EH (cell line): ENCODE data around the gene PANK4.

ENCODE experiments used
- DNase-seq: peaks from one replicate; pipeline ENCODE4 v3.0.0-alpha.2; 2015; ENCODE audit warnings: low read depth

Gene PANK4

DNA sequence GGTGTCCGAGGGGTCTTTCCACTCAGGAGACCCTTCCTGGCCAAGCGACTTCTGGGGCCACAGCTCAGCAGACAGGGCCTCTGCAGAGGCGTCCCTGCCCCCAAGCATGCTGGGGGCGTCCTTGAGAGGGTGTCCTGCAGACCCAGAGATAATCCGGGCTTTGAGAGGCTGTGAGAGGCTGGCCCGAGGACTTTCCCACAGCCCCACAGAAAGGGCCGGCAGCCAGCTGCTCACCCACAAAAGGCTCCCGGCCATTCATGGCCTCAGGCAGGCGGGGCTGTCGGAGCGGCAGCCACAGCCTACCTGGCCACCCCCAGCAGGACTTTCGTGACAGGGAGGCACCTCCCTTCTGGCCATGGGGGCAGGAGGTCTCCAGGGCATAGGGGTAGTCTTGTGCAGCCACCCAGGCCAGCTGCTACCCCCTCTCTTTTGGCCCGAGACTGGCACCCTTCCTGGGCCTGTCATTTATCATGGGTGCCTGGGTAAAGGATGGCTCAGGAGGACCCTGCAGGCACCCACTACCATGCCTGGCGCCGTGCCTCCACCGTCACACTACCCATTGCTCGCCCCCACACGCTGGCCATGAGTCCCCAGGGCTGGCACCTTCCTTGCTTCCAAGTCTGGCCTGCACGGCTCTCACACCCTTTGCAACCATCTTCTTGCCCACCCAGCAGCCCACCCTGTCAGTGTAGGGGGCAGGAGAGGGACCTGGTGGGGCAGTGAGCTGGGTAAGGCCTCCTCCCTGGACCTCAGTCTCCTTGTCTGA is 18.7 kb upstream of the PANK4 start:
- DNase-seq, result no peak

DNA sequence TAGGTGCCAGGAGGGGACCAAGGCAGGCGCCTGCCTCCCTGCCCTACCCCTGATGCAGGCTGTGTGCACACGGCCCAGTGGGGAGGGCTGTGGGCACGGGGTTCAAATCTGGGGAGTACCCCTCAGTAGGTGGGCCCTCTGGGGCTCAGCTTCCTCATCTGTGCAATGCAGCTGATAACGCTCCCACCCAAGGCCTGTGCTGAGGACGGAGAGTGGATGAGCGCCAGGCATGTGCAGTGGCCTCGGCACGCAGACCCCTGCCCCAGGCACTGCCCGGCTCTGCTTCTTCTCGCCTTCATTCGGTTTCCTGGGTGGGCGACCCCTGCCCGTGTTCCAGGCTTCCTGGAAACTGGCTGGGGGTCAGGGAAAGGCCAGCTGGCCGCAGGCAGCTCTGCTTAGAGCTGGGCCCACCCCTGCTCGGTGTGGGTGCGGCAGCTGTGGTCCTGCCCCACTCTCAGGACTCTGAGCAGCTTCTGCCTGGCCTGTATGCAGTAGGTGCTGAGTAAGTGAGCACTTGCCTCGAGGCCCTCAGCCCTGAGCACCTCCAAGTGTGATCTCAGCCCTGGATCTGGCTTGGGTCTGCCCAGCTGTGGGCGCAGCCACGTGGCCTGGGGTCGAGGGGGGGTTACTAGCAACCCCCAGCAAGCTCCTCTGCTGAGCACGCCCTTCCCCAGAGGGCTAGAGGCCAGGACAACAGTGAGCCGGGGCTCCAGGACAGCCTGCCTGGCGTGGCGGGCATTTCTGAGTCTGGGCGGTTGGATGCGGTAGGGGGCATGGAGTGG is 17.9 kb upstream of the PANK4 start:
- DNase-seq, result peak; percentile 19

DNA sequence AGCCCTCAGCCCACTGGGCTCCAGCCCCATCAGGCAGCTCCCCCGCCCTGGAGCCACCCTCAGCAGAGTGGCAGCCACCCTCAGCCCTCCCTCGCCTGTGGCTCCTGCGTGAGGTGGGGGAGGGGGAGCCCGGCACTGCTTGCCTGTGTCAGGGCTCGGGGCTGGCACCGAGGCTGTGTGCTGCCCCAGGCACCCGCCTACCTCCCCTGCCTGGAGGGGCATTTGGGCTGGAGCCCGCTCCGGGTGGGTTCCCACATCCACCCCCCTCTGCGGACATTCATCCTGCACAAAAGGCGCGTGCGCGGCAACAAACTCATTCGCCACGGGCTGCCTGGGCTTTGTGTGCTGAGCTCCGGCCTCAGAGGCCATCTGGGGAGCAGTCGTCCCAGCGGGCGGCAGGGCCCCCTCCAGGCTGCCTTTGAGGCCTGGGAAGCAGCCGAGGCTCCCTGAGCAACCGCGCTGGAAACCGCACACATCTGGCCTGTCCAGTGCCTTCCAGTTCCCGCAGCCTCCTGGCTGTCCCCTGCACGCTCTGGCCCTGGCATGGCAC is 17.2 kb upstream of the PANK4 start:
- DNase-seq, result peak; percentile 41

DNA sequence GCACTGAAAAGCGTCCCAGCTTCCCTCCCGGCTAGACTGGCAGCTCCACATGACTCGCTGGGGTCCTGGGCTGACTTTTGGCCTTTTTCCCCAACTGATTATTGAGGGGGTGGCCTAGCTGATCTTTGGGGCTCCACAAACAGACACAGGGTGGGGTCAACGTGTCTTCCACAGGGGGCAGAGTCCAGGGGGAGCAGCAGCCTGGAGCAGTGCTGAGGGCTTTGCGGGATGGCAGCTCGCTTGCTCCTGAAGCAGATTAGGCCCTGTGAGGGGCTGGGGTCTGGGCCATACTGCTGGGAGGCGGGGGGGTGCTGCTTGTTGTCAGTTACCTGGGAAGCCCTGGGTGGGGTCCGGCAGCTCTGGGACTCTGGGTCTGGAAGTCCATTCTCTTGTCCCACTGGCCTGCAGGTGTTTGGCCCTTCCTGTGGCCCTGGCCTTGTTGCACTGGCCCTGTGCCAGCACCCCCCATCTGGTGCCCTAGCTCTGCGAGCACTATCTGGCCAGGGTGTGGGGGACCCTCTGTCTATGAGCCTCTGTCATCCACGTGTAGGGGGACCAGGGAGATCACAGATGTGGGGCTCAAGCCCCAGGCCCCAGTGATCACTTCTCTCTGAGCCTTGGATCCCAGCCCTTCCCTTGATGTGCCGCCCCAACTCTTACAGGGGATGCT is 16.0 kb upstream of the PANK4 start:
- DNase-seq, result no peak

DNA sequence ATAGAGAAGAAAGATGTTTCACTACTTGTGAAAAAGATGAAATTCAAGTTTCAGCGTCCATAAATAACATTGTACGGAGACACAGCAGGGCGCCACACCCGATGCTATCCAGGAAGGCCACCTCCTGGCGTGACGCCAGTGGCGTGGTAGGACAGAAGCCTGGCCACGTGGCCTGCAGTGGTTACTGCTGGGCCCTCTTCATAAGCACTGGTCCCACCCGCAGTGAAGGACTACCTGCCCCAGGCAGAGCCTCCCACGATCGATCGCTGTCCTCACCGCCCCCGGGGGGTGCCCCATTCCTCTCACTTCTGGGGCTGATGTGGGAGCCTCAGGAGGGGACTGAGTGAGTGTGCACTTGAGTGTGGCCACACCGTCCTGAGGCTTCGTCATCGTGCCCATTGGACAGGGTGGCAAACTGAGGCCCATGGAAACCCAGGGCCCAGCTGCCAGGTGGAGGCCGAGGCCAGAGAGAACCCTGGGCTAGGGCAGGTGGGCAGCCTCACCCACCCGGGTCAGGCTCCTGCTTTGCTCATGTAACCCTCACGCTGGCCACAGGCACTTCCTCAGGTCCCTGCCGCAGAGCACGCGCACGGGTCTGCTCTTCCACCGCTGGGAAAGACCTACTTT is 15.3 kb upstream of the PANK4 start:
- DNase-seq, result no peak

DNA sequence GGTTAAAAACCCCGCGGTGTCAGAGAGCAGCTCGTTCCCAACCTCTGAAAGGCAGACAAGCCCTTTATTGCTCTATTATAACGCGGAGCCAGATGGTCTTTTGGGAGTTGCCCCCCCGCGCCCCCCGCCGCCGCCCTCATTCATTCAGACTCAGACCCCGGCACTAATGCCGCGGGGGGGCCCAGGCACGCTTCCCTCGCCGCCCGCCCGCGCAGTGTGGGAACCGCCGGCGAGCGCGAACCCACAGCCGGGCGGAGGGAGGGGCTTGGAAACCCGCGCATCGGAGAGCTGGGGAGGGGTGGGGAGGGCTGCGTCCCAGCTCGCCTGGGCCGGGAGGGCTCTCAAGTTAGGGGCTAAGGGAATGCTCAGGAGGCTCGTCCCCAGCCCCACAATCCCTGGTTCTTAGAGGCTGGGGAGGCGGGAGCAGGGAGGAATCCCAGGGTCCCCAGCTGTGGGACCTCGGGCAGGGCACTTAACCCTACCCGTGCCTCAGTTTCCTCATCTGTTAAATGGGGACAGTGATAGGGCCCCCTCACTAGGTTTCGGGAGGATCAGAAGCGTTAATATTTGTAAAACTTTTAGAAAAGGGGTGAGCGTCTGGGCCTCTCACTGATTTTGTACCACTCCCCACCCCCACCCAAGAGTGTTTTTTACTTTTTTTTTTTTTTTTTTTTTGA is 14.6 kb upstream of the PANK4 start:
- DNase-seq, result no peak

DNA sequence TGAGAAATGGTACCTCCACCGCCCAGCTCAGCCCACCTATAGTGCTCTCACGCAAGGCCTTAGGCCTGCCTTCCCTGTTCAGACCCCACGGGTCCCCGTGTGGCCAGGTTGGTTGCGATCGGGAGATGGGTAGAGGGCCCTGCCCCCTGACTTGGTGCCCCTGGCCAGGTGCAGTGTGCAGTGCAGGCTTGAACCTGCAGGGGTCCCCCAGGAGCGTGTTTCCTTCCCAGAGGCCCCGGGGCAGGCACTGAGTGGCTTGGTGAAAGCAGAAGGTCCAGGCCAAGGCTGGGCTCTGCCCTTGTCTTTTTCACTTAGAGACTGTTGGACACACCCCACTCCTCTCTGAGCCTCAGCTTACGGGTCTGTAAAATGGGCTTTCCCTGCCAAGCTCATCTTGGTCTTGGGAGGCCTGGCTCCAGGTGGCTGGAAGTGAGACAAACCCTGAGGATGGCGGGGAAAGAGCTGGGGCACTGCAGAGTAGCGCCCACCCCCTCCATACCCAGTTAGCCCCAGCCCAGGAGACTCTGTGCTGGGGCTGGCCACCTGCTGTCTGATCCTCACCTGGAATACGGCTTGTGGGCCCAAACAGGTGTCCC is 13.0 kb upstream of the PANK4 start:
- DNase-seq, result no peak

DNA sequence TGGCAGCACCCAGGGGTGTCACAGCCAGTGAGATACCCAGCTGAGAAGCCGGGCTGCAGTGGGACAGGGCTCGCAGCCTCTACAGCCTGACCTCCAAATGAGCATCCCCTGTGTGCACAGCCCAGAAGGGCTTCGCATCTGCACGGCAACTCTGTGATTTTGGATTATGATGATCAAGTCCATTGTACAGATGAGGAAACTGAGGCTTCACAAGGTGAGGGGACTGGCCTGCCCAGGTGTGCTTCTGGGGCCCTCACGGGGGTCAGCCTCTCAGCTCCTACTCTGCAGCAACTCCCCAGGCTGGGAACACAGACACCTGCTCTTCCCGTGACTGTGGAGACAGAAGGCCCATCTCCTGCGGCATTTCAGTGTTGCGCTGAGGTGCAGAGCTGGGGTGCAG is 12.5 kb upstream of the PANK4 start:
- DNase-seq, result no peak

DNA sequence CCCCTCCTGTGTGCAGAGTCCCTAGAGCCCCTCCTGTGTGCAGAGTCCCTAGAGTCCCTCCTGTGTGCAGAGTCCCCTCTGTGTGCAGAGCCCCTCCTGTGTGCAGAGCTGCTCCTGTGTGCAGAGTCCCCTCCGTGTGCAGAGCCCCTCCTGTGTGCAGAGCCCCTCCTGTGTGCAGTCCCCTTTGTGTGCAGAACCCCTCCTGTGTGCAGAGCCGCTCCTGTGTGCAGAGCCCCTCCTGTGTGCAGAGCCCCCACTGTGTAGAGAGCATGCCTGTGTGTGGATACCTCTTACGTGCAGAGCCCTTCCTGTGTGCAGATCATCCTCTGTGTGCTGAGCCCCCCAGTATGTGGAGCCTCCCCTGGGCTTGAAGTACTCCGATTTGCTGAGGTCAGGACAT is 12.0 kb upstream of the PANK4 start:
- no peak for DNase-seq

DNA sequence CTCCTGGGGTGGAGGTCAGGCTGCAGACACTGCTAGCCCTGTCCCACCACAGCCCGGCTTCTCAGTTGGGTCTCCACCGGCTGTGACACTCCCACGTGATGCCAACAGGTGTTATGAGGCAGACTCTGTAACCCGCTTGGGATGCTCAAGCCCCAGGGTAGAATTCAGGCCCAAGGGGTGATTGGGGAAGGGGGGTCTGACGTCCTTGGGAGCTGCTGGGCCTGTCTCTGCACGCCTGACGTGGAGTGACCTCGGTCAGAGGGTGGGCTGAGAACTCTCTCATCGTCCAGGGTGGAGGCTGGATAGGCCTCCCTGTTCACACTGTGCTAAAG is 11.4 kb upstream of the PANK4 start:
- DNase-seq, result no peak

DNA sequence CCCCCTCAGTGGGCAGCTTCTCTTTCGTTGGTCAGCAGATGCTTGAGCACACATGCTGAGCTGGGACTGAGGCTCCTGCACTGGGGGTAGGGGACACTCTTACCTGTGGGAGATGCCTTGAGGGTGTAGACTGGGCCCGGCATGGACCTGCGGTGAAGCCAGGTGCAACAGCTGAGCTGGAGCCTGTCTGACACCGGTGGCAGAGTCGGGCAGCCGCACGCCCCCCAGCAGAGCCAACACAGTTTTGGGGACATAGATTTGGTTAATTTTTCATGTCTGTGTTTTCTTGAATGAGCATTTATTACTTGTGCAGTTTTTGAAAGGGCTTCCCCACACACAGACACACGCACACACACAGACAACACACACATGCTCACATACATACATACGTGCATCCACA is 9.6 kb upstream of the PANK4 start:
- no peak for DNase-seq

DNA sequence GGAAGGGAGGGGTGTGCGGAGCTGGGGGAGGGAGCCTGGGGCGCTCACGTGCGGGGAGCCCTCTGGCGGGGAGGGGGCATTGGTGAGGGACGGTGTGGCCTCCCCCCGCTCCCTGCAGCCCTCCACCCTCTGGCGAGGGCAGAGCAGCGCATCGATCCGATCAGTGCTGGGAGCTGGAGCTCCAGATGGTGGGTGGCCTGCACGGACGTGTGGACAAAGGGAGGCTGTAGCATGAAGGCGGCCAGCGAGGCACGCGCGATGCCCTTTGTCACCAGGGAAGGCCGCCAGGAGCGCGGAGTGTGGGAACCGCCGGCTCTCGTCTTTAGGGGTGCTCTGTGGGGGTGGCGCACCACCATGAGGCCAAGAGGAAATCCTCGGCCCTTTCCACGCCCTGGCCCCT is 9.1 kb upstream of the PANK4 start:
- no peak for DNase-seq

DNA sequence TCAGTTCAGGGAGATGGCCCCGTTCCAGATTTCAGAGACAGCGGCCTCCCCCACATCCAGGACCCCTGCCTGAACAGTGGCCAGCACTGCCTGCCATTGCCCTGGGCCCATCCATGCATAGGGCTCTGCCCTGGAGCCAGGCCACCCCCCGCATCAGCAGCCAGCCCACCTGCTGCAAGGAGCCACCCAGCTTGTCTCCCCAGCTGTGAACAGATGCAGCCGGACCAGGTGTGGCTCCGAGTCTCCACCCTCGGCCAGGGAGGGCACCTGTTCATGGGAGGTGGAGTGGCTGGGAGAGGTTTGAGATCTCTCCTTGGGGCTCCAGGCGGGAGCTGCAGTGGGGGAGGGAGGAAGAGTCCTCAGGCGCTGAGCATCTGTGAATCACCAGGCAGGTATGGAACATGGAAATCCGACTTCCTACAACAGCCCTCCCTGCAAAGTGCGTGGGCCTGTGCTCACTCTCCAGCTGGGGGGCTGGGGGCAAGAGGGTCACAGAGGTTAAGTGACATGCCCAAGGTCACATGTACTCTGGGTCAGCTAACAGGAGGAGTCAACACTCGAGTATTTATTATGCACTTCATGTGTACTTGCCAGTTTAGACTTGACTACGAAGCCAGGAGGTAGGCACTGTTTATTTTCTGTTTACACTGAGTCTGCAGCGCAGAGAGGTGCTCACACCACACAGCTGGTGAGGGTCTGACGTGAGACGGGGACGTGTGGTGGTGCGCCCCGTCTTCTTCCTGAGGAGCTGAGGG is 8.5 kb upstream of the PANK4 start:
- peak; percentile 81 for DNase-seq

DNA sequence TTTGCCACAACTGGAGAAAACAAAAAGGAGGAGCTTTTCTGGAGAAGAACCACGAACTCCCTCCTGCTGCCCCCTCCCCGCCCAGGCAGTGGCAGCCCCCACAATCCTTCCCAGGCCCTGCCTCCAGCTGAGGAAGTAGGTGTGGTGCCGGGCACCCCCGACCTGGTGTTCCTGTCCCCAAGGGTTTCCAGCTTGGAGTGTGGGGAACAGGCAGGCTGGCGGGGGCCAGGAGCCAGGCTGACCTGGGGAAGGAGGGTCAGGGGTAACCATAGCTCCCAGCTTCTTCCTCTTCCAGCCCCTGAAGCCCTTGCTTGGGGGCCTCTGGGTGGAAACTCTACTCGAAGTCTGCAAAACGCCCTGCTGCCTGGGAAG is 7.9 kb upstream of the PANK4 start:
- no peak for DNase-seq

DNA sequence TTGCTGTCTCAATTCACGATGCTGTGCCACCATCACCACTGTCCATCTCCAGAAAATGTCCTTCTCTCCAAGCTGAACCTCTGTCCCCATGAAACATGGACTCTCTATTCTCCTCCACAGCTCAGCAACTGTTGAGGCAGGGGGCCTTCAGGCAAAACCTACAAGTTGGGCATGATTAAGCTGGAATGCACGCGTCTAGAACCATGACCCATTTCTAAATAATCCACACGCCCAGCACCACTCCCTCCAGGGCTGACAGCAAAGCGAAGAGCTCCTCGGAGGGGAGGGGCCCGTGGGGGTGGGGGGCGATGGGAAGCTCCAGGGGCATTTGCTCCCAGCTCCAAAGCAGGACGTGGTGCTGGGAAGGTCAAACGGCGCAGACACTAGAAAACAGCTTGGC is 7.0 kb upstream of the PANK4 start:
- peak; percentile 87 for DNase-seq

DNA sequence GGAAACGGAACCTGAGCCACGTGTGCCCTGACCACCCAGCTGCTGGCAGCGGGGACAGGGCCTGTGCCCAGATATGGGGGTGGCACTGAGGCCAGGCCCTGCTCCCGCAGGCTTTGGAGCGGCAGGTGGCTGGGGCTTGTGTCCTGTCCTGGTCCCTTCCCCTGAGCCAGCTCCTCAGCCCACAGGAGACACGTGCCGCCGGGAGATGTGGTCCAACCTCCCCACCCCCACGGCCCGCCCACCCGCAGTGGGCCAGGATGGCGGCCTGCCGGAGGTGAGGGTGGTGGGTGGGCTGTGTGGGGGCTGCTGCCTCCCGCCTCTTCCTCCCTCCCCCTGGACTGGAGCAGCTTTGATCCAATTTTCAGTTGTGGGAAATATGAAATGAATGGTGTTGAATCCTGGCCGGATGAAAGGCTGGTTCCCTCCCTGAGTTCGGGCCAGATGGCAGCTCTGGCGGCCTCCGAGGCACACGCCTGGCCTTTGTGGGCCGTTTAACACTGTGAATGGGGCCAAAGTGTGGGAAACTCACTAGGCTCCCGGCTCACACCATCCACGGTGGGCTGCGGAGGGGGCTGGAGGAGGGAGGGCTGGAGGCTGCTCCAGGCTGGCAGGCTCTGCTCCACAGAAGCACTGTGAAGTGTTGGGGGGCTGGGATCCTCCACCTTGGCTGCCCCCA is 6.2 kb upstream of the PANK4 start:
- no peak for DNase-seq

DNA sequence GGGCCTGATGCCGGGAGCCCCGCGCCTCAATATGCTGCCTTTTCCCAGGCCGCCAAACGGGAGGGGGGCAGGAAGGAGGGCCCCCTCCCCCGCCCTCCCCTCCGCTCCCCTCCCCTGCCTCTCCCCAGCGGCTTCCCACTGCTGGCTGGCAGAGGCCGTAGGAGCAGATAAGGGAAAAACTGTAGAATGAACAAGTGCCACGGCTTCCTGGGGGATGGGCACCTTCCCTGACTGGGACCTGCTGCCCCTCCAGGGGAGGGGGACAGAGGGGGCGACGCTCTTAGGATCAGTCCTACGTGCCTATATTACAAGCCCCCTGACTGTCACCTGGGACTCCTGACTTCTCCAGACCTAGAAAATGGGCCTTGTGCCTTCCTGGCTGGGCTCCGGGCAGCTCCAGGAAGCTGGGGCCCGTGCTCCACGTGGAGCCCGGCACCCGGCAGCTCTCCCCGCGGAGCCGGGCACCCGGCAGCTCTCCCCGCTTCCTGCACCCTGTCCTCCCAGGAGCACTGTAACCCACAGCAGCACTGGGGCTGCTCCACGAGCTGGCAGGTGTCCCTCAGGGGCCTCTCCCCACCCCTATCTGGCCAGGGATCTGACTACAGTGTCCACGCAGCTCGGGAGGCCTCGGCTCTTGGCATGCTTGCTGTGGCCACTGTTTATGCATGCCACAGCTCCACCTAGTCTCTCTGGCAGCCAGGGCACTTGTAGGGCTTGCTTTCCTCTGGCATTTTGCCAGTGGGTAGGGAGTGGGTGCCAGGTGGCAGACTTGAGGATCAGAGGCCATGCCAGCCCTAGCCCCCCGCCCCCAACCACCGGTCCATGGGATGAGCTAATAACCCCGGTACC is 4.3 kb upstream of the PANK4 start:
- peak; percentile 41 for DNase-seq

DNA sequence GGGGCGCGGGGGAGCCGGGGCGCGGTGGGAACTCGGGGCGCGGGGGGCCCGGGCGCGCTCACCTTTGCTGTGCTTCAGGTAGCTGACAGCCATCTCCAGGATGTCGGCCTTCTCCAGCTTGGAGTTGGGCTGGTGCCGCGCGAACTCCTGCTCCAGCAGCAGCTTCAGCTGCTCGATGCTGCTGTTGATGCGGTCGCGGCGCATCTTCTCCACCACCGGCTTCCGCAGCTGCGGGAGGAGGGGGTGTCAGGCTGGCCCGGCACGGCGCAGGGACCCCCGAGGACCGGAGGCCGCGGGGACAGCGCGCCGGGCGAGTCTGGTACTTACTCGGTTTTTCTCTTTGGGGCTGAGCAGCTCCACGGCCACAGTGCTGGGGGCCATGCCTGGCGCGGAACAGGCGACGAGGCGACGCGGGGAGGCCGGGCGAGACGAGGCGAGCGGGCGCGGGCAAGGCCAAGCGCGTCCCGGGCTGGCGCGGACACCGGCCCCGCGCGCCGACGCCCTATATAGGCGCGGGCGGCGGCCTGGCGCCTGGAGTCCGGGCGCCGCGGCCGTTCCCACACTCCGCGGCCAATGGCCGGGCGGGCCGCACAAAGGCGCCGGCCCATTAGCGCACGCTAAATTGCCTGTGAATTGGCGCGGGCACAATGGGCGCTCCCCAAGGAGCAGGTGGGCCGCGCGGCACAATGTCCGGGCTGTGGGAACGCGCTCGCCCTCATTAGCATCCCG is 3.6 kb upstream of the PANK4 start, which contains the start of gene HES5:
Gene HES5 (minus strand): TSS at position 480 of the 729 bp plus-strand sequence. CDS start 99 bp downstream, at position 381.
- DNase-seq, result no peak
